ENCODE data around the gene PNMA8C. TPM values are rescaled to one million over a fixed set of nuclear protein-coding genes. Genes with fewer than 3 reads are reported as not detected.
A peak's percentile ranks its signal among the peaks of the same experiment; 100 is the strongest.
"Not testable (repeated sequence)": the region's sequence is repeated elsewhere in the genome, so short reads cannot be mapped to it uniquely, and the experiment has no call there.

The PNMA8C gene
- total RNA-seq, 1 donor from 2014 or later = not detected

DNA sequence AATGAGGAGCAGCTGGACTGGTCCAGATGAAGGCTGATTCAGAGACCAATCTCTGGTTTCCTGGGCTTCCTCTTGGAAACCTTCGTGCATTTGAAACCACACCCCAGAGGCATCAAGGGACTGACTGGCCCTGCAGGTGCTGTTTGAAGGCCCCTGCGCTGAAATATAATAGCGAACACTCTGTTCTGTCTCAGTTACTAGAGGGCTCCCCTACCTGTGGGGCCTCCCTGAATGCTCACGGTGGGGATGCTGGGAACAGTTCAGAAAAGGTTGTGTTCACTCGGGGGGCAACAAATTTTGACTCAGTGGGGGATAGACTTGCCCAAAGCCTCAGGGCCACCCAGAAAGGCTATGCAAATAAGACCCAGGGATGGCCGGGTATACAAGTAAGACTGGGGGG lies 21.8 kb downstream of the PNMA8C start:
- DNase-seq (ENCODE audit: low read depth) = no peak
- TF ChIP-seq, protein P1, sequence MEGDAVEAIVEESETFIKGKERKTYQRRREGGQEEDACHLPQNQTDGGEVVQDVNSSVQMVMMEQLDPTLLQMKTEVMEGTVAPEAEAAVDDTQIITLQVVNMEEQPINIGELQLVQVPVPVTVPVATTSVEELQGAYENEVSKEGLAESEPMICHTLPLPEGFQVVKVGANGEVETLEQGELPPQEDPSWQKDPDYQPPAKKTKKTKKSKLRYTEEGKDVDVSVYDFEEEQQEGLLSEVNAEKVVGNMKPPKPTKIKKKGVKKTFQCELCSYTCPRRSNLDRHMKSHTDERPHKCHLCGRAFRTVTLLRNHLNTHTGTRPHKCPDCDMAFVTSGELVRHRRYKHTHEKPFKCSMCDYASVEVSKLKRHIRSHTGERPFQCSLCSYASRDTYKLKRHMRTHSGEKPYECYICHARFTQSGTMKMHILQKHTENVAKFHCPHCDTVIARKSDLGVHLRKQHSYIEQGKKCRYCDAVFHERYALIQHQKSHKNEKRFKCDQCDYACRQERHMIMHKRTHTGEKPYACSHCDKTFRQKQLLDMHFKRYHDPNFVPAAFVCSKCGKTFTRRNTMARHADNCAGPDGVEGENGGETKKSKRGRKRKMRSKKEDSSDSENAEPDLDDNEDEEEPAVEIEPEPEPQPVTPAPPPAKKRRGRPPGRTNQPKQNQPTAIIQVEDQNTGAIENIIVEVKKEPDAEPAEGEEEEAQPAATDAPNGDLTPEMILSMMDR (conservative IDR thresholded peaks at IDR 0.05; ENCODE audit: low read depth, low read length) = no peak
- H3K4me3 ChIP-seq (ENCODE audit: low read depth, low read length) = no peak overlapping the region

DNA sequence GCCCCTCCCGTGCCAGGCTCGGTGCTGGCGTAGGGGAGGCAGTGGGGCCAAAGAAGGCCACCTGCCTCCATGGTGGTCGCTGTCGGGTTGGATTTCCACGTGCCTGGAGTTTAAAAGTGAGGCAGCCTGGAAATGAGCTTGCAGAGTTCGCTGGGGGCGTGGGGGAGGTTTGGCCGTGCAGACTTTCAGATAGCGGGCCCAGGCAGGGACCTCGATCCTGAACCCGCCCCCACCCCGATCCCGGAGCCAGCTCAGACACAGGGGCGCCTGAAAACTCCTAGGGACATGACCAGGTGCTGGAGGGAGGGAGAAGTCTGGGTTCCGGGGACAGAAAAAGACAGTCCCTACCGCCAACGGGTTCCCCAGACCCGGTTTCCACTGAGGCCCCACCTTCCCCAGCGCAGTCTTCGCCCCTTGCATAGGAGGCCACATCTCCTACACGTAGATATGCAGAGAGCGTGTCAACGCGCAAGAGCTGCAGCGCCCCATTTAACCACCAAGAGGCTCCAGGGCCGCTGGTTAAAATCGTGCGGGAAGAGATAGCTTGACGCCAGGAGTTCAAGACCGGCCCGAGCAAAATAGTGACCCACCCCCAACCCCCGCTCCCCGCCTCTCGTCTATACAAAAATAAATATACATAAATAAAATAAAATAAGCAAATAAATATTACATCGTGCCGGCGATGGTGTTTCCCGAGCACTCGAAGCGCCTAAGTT lies 23.8 kb downstream of the PNMA8C start:
- H3K4me3 ChIP-seq (ENCODE audit: low read depth, low read length) = peak overlapping the region; percentile 73
- TF ChIP-seq, protein P1 (conservative IDR thresholded peaks at IDR 0.05; ENCODE audit: low read depth, low read length) = no peak
- DNase-seq (ENCODE audit: low read depth) = no peak

DNA sequence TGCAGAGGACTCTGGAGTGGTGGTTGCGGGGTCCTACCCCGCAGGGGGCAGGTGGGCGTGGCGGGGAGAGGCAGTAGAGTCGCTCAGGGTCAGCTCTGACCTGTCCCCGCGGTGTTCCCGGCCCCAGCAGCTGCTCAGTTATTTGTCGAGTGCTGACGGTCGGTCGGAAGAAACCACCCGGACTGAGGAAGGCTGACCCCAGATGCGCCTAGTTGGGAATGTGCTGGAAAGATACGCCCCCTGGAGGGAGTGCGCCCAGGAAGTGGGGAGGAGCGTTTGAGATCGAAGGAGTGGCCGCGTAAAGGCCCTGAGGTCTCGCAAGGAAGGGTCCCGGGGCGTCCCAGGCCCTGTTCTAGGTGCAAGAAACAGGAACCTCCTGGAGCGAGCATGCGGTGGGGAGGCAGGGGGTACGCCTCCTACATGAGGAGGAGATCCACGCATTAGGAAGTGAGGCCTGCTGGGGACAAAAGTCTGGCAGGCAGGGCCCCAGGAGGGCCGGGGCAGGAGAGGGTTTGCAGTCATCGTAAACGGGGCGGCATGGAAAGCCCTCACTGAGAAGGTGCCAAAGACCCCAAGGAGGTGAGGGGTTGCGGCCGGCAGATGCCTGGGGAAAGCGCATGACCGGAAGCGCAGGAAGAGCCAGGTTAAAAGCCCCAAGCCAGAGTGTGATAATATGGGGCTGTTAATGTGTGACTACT lies 24.5 kb downstream of the PNMA8C start:
- peak overlapping the region; percentile 73 for H3K4me3 ChIP-seq (ENCODE audit: low read depth, low read length)
- DNase-seq (ENCODE audit: low read depth) = no peak
- TF ChIP-seq, protein P1 (conservative IDR thresholded peaks at IDR 0.05; ENCODE audit: low read depth, low read length) = peak; percentile 54

DNA sequence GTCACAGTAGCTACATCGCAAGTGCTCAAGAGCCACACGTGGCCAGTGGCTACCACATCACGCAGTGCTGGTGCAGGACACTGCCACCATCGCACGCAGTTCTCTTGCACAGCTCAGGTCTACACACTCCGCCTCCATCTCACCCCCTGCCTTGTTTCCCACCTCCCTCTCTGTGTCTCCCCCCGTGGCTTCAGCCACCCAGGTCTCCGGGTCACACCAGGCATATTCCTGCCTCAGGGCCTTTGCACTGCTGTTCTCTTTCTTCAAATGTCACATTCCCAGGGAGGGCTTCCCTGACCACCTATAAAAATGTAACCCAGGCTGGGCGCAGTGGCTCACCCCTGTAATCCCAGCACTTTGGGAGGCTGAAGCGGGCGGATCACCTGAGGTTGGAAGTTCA lies 26.0 kb downstream of the PNMA8C start:
- no peak overlapping the region for H3K4me3 ChIP-seq (ENCODE audit: low read depth, low read length)
- TF ChIP-seq, protein P1 (conservative IDR thresholded peaks at IDR 0.05; ENCODE audit: low read depth, low read length) = no peak
- no peak for DNase-seq (ENCODE audit: low read depth)

DNA sequence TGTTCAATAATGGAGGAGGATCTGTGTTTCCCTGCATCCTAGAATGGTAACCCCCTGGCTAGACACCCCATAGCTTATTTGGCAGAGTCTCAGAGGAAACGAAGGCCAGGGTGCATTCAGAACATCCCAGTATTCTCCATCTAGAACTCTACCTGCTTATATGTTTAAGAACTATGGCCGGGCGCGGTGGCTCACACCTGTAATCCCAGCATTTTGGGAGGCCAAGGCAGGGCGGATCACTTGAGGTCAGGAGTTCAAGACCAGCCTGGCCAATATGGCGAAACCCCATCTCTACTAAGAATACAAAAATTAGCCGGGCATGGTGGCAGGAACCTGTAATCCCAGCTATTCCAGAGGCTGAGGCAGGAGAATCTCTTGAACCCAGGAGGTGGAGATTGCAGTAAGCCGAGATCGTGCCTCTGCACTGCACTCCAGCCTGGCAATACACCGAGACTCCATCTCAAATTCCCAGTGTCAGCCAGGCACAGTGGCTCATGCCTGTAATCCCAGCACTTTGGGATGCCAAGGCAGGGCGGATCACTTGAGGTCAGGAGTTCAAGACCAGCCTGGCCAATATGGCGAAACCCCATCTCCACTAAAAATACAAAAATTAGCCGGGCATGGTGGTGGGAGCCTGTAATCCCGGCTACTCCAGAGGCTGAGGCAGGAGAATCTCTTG lies 30.8 kb downstream of the PNMA8C start:
- H3K4me3 ChIP-seq (ENCODE audit: low read depth, low read length); DNase-seq (ENCODE audit: low read depth): not testable (repeated sequence)

DNA sequence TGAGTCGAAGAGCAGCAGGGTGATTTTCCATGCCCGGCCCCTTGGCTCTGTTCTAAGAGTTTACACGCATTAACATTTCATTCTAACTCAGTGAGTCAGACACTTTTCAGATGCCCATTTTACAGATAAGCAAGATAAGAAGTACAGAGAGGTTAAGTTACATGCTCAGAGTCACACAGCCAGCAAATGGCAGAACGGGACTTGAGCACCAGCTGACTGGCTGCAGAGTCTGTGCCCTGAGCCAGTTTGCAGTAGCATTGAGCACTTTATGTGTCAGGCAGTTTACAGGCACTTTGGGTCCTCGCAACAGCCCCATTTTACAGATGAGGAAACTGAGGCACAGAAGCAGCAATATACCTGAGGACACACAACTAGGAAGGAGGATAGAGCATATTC lies 34.3 kb downstream of the PNMA8C start:
- DNase-seq (ENCODE audit: low read depth) = no peak
- no peak overlapping the region for H3K4me3 ChIP-seq (ENCODE audit: low read depth, low read length)
- TF ChIP-seq, protein P1 (conservative IDR thresholded peaks at IDR 0.05; ENCODE audit: low read depth, low read length) = no peak

Measured in epithelial cell of proximal tubule (primary cell).